Suprapubic skin (tissue), 4 donors: ENCODE data around the gene NNT. TPM values are rescaled to one million over a fixed set of nuclear protein-coding genes. Genes with fewer than 3 reads are reported as not detected.
A peak's percentile ranks its signal among the peaks of the same experiment; 100 is the strongest.

ENCODE experiments used
- DNase-seq, 2 donors: peaks; one replicate each; pipeline ENCODE4 v3.0.0-alpha.2; 2019; ENCODE audit warnings: low spot score in 2 of 2
- H3K27ac ChIP-seq: fragments of 200-600 bp; sonication (generic); one replicate; pipeline ENCODE4 v1.5.1; 2019
- H3K27me3 ChIP-seq: fragments of 200-600 bp; sonication (generic); one replicate; pipeline ENCODE4 v1.5.1; 2019
- H3K36me3 ChIP-seq: fragments of 200-600 bp; sonication (generic); one replicate; pipeline ENCODE4 v1.5.1; 2019
- H3K4me1 ChIP-seq: fragments of 200-600 bp; sonication (generic); one replicate; pipeline ENCODE4 v1.5.1; 2019
- H3K4me3 ChIP-seq: fragments of 200-600 bp; sonication (generic); one replicate; pipeline ENCODE4 v1.5.1; 2019; ENCODE audit warnings: mild to moderate bottlenecking
- H3K9me3 ChIP-seq: fragments of 200-600 bp; sonication (generic); one replicate; pipeline ENCODE4 v1.5.1; 2019
- EP300 ChIP-seq: sonication (generic); formaldehyde crosslinking; IDR thresholded peaks from one replicate; pipeline ENCODE4 v1.6.1; 2017; ENCODE audit warnings: antibody characterized with exemption
- POLR2A ChIP-seq, 2 donors: fragments of 450-650 bp; IDR thresholded peaks; one replicate each; pipeline ENCODE4 v1.6.1; 2017; ENCODE audit warnings: antibody characterized with exemption in 2 of 2, mild to moderate bottlenecking in 2 of 2, moderate library complexity in 2 of 2
- POLR2AphosphoS5 ChIP-seq, 3 donors: sonication (generic); formaldehyde crosslinking; IDR thresholded peaks; one replicate each; pipeline ENCODE4 v1.6.1; 2017; ENCODE audit warnings: antibody characterized with exemption in 3 of 3
- WGBS: methylation state at CpG from one replicate; pipeline ENCODE4 v1.1.5; 2018; 5-methylcytosine and 5-hydroxymethylcytosine counted together
- total RNA-seq, 4 donors: library from RNA; depleted of rRNA; stranded (reverse); fragments of >200 nt; gene quantifications; one replicate each; pipeline ENCODE4 v1.1.0, GENCODE V29; 2016
- TF ChIP-seq, protein P1 (sequence below), 2 donors: fragments of 200-600 bp in 1 of 2; fragments of 450-650 bp in 1 of 2; sonication (generic) in 1 of 2; IDR thresholded peaks; one replicate each; pipeline ENCODE4 v1.5.1; 2016 to 2019; ENCODE audit warnings: antibody characterized with exemption in 2 of 2, mild to moderate bottlenecking in 1 of 2, moderate library complexity in 1 of 2

The NNT gene
- total RNA-seq, 4 donors from 2014 or later, result 23.9 to 38.3 (median 32.7) TPM

DNA sequence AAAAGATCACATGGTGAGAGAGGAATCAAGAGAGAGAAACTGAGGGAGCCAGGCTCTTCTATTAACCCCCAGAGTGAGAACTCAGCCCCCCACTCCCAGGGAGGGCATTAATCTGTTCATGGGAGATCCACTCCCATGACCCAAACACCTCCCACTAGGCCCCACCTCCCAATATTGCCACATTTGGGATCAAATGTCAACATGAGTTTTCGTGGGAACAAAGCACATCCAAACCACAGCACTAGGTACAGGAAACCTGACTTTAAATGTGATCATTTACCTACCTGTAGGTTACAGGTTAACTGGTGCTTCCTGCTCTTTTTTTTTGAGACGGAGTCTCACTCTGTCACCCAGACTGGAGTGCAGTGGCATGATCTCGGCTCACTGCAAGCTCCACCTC lies 16.9 kb downstream of the NNT start:
- WGBS, result 89% methylated on average over 3 of the region's 3 CpGs
- Histone ChIP-seq H3K27ac (no peak overlapping the region), H3K36me3 (peaks cover 20% of the 10 kb centered on the region)

DNA sequence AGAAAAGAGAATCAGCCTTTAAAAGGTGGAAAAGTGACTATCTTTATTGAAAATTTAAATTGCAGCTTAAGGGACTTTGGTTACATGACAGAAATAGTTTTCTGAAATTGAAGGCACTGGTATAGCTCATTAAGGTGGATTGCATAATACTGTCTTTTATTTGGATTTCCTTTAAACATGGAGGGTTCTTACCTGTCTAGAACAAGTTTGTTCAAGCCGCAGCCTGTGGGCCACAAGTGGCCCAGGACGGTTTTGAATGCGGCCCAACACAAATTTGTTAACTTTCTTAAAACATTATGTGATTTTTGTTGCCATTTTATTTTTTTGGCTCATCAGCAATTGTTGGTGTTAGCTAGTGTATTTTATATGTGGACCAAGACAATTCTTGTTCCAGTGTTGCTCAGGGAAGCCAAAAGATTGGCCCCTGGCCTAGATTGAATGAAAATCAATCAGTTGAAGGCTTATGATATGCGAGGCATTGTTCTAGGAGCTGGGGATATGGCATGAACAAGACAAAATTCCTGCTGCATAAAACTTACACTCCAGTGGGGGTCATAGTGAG lies 18.0 kb downstream of the NNT start:
- Histone ChIP-seq H3K27me3 (no peaks in the 10 kb centered on the region), H3K9me3 (no peaks in the 10 kb centered on the region), H3K4me1 (no peaks in the 10 kb centered on the region), H3K36me3 (peaks cover 13% of the 10 kb centered on the region), H3K27ac (no peak overlapping the region), H3K4me3 (no peak overlapping the region)
- WGBS, result 72% methylated on average over 4 of the region's 4 CpGs
- no peak for DNase-seq
- TF ChIP-seq, protein P1, sequence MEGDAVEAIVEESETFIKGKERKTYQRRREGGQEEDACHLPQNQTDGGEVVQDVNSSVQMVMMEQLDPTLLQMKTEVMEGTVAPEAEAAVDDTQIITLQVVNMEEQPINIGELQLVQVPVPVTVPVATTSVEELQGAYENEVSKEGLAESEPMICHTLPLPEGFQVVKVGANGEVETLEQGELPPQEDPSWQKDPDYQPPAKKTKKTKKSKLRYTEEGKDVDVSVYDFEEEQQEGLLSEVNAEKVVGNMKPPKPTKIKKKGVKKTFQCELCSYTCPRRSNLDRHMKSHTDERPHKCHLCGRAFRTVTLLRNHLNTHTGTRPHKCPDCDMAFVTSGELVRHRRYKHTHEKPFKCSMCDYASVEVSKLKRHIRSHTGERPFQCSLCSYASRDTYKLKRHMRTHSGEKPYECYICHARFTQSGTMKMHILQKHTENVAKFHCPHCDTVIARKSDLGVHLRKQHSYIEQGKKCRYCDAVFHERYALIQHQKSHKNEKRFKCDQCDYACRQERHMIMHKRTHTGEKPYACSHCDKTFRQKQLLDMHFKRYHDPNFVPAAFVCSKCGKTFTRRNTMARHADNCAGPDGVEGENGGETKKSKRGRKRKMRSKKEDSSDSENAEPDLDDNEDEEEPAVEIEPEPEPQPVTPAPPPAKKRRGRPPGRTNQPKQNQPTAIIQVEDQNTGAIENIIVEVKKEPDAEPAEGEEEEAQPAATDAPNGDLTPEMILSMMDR (IDR thresholded peaks at IDR 0.05), result no peak
- TF ChIP-seq POLR2A (IDR thresholded peaks at IDR 0.05) (no peak), POLR2AphosphoS5 (IDR thresholded peaks at IDR 0.05) (no peak), EP300 (no peak)

More for the DNA sequence above, 16.9 kb downstream of the NNT start:
- TF ChIP-seq, protein P1 (IDR thresholded peaks at IDR 0.05), result no peak
- TF ChIP-seq POLR2A (IDR thresholded peaks at IDR 0.05) (no peak), EP300 (no peak), POLR2AphosphoS5 (IDR thresholded peaks at IDR 0.05) (no peak)
- H3K9me3 ChIP-seq, result no peaks in the 10 kb centered on the region
- H3K4me3 ChIP-seq, result no peak overlapping the region
- no peaks in the 10 kb centered on the region for H3K27me3 ChIP-seq
- no peak for DNase-seq
- H3K4me1 ChIP-seq, result no peaks in the 10 kb centered on the region

DNA sequence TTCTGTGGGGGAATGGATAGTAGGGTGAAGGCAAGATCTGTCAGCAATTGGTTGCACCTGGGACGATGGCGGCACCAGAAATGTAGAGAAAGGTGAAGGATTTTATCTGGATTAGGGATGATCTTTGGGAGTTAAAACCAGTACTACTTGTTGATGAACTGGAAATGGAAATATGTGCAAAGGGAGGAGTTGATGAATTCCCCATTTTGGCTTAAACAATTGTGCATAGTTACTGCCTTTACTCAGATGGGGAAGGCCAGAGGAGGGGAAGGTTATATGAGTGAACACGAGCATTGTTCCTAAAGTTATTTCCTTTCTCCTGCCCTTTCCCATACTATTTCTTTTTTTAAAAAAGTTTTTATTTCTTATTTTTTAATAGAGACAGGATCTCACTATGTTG lies 19.1 kb downstream of the NNT start:
- peaks cover 8% of the 10 kb centered on the region for H3K36me3 ChIP-seq
- H3K4me1 ChIP-seq, result no peaks in the 10 kb centered on the region
- TF ChIP-seq POLR2A (IDR thresholded peaks at IDR 0.05) (no peak), EP300 (no peak), POLR2AphosphoS5 (IDR thresholded peaks at IDR 0.05) (no peak)
- TF ChIP-seq, protein P1 (IDR thresholded peaks at IDR 0.05), result no peak
- H3K27ac ChIP-seq, result no peak overlapping the region
- H3K4me3 ChIP-seq, result no peak overlapping the region
- 94% methylated on average over 3 of the region's 3 CpGs for WGBS
- no peaks in the 10 kb centered on the region for H3K27me3 ChIP-seq
- DNase-seq, result no peak
- H3K9me3 ChIP-seq, result no peaks in the 10 kb centered on the region

DNA sequence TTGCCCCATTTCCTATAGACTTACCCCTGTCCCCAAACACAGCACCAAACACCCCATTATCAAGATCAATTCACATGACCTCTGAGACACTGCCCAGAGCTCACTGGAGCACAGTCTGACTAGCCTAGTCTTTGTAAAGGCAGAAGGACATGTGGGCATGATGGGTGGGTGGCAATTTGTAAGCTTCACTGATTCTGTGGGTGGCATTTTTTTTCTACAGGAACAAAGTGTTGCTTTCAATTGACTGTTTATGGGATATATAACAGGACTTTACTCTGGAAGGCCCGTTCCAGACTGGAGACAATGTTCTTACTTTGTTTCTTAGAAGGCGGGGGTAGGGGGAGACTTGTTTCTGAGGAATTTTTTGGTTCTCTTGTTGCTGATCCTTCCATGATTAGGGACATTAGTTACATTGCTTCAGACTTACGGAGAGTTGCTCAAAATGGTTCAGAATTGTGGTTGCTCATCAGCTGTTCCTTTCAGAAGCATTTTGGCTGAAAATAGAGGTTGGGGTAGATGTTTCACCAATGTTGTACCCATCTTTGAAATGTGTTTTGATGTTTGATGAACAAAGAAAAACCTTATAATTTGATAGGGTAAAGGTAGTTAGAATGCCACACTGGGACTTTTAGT lies 20.2 kb downstream of the NNT start:
- Histone ChIP-seq H3K4me3 (no peak overlapping the region), H3K4me1 (no peaks in the 10 kb centered on the region), H3K36me3 (peaks cover 10% of the 10 kb centered on the region), H3K9me3 (no peaks in the 10 kb centered on the region), H3K27me3 (no peaks in the 10 kb centered on the region), H3K27ac (no peak overlapping the region)
- TF ChIP-seq, protein P1 (IDR thresholded peaks at IDR 0.05), result no peak
- TF ChIP-seq POLR2A (IDR thresholded peaks at IDR 0.05) (no peak), EP300 (no peak), POLR2AphosphoS5 (IDR thresholded peaks at IDR 0.05) (no peak)
- DNase-seq, result no peak
- WGBS, result 89% methylated on average over 3 of the region's 3 CpGs

DNA sequence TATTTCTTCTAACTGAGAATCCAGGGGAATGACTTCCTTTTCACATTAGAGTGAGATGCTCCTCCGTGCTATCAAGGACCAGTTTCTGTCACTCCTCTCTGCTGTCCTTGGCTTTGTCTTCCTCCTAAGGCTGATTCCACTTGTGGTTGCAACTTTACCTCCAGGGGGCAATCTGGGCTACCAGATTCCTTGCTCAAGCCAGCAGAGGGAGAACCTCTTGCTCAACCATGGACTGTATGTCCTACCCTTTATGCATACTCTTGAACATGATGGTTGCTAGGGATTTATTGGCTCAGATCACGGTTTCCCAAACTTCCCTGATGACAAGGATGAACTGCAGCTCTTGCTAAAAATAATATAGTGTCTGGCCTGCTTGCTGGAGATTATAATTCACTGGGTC lies 24.0 kb downstream of the NNT start:
- Histone ChIP-seq H3K36me3 (peaks cover 16% of the 10 kb centered on the region), H3K4me1 (no peaks in the 10 kb centered on the region), H3K27me3 (no peaks in the 10 kb centered on the region), H3K9me3 (no peaks in the 10 kb centered on the region), H3K4me3 (no peak overlapping the region), H3K27ac (no peak overlapping the region)
- 80% methylated on average over 2 of the region's 2 CpGs for WGBS
- DNase-seq, result no peak
- no peak for TF ChIP-seq POLR2AphosphoS5 (IDR thresholded peaks at IDR 0.05)
- TF ChIP-seq, protein P1 (IDR thresholded peaks at IDR 0.05), result peak; percentile 9 to 36
